Measurements from ENCODE around the gene SIGLEC11.

GRCh38 chr19:49977881-49978280 is 16.9 kb upstream of the SIGLEC11 start:
- TF ChIP-seq POLR2A (IDR thresholded peaks at IDR 0.05; ENCODE audit: low read depth, low read length): no peak
- no peak for TF ChIP-seq CTCF (IDR thresholded peaks at IDR 0.05; ENCODE audit: extremely low read depth in 1 of 2, insufficient read depth in 1 of 2, low read depth in 1 of 2, low read length in 2 of 2)
- TF ChIP-seq JUN (IDR thresholded peaks at IDR 0.05; ENCODE audit: borderline replicate concordance, insufficient read depth, insufficient read length, low read depth): no peak
- no peak for TF ChIP-seq EZH2 (IDR thresholded peaks at IDR 0.05; ENCODE audit: borderline replicate concordance, low read depth, low read length, severe bottlenecking)
- TF ChIP-seq POLR2AphosphoS5 (IDR thresholded peaks at IDR 0.05; ENCODE audit: insufficient read depth, low read depth, low read length): no peak

Measured in endothelial cell of umbilical vein (primary cell).